K562 (cell line): ENCODE measurements around the gene ACER1. TPM values are rescaled to one million over a fixed set of nuclear protein-coding genes. Genes with fewer than 3 reads are reported as not detected.

Experiments used
- ARHGAP35 ChIP-seq: fragments of 450-650 bp; IDR thresholded peaks from 2 replicates; pipeline ENCODE4 v1.6.1; 2018; ENCODE audit not compliant: partially characterized antibody
- BRD4 ChIP-seq: fragments of 200-600 bp; sonication (generic); IDR thresholded peaks from 2 replicates; pipeline ENCODE4 v1.6.1; 2017; ENCODE audit warnings: inconsistent platforms
- CEBPG ChIP-seq, 3 experiments: fragments of 200-800 bp in 1 of 3; sonication (Bioruptor generic) in 1 of 3; sonication (generic) in 1 of 3; formaldehyde crosslinking in 1 of 3; IDR thresholded peaks in 2 of 3; conservative IDR thresholded peaks in 1 of 3; 2 replicates each; pipeline versions ENCODE4 v1.6.1 to v1.8.0; 2016 to 2022; ENCODE audit warnings: missing compliant biosample characterization in 2 of 3, missing genetic modification characterization in 2 of 3, mild to moderate bottlenecking in 1 of 3, missing genetic modification reagents in 1 of 3
- E2F3 ChIP-seq: fragments of 250-450 bp; sonication (Bioruptor Pico); IDR thresholded peaks from 2 replicates; pipeline ENCODE4 v1.4.0; 2020; ENCODE audit warnings: mild to moderate bottlenecking
- HSF4 ChIP-seq: fragments of 250-450 bp; sonication (Bioruptor Pico); IDR thresholded peaks from 2 replicates; pipeline ENCODE4 v2.1.2; 2022; ENCODE audit warnings: mild to moderate bottlenecking, moderate library complexity, borderline replicate concordance
- KHSRP ChIP-seq: fragments of 450-650 bp; IDR thresholded peaks from 2 replicates; pipeline ENCODE4 v1.6.1; 2017
- NR1H2 ChIP-seq: sonication (generic); formaldehyde crosslinking; IDR thresholded peaks from 2 replicates; pipeline ENCODE4 v1.4.0; 2020; ENCODE audit warnings: mild to moderate bottlenecking, missing genetic modification reagents
- NR2C2 ChIP-seq, 2 experiments: fragments of 200-800 bp in 1 of 2; sonication (Bioruptor generic) in 1 of 2; sonication (generic) in 1 of 2; formaldehyde crosslinking in 1 of 2; IDR thresholded peaks; 2 replicates each; pipeline versions ENCODE4 v1.6.1 to v1.8.0; 2016 to 2022; ENCODE audit warnings: mild to moderate bottlenecking in 1 of 2, missing compliant biosample characterization in 1 of 2, missing genetic modification characterization in 1 of 2, missing genetic modification reagents in 1 of 2
- PTRF ChIP-seq: fragments of 450-650 bp; IDR thresholded peaks from 2 replicates; pipeline ENCODE4 v1.6.1; 2016; ENCODE audit warnings: mild to moderate bottlenecking, missing genetic modification characterization, missing compliant biosample characterization
- PURB ChIP-seq: sonication (generic); formaldehyde crosslinking; IDR thresholded peaks from 2 replicates; pipeline ENCODE4 v1.9.0; 2021; ENCODE audit warnings: low read depth, mild to moderate bottlenecking, missing genetic modification reagents
- ZBTB2 ChIP-seq: fragments of 450-650 bp; IDR thresholded peaks from 2 replicates; pipeline ENCODE4 v1.6.1; 2016; ENCODE audit warnings: antibody characterized with exemption
- ZBTB33 ChIP-seq: sonication (generic); formaldehyde crosslinking; IDR thresholded peaks from 2 replicates; pipeline ENCODE4 v1.8.1; 2023; ENCODE audit warnings: mild to moderate bottlenecking, missing genetic modification reagents
- ZC3H4 ChIP-seq: sonication (generic); formaldehyde crosslinking; IDR thresholded peaks from 2 replicates; pipeline ENCODE4 v1.9.0; 2021; ENCODE audit warnings: missing genetic modification reagents, borderline replicate concordance
- ZKSCAN1 ChIP-seq: fragments of 150-350 bp; IDR thresholded peaks from 2 replicates; pipeline ENCODE4 v1.6.1; 2016; ENCODE audit warnings: low read depth, low read length
- ZNF124 ChIP-seq: sonication (generic); formaldehyde crosslinking; IDR thresholded peaks from 2 replicates; pipeline ENCODE4 v1.8.1; 2022; ENCODE audit warnings: missing genetic modification reagents
- ZNF23 ChIP-seq: fragments of 250-450 bp; sonication (Bioruptor Pico); IDR thresholded peaks from 2 replicates; pipeline ENCODE4 v1.4.0; 2020; ENCODE audit warnings: mild to moderate bottlenecking
- ZNF3 ChIP-seq: fragments of 250-450 bp; sonication (Bioruptor Pico); IDR thresholded peaks from 2 replicates; pipeline ENCODE4 v1.5.0; 2021; ENCODE audit warnings: mild to moderate bottlenecking, moderate library complexity
- ZNF512 ChIP-seq: IDR thresholded peaks from 2 replicates; pipeline ENCODE4 v1.6.1; 2016; ENCODE audit warnings: missing genetic modification characterization, missing compliant biosample characterization
- polyA plus RNA-seq, 8 experiments: library from polyadenylated mRNA; depleted of rRNA in 4 of 8; stranded (reverse) in 5 of 8; unstranded in 3 of 8; fragments of >200 nt; fragmentation: Nextera tagmentation in 2 of 8; fragmentation: Illumina TruSeq in 1 of 8; extraction: Ambion mirVana in 2 of 8; extraction: Trizol in 1 of 8; gene quantifications; 2 replicates each; pipeline versions ENCODE4 v1.2.1 to v1.2.3, GENCODE V29; 2011 to 2014; ENCODE audit warnings: inconsistent platforms in 1 of 8, missing spikeins in 1 of 8
- total RNA-seq, 7 experiments: library from RNA; depleted of rRNA in 6 of 7; stranded (reverse); fragments of >200 nt in 6 of 7; fragmentation: Illumina TruSeq in 2 of 7; extraction: Trizol in 2 of 7; gene quantifications; 2 replicates each; pipeline versions ENCODE4 v1.2.1 to v1.2.3, GENCODE V29; 2011 to 2021; ENCODE audit warnings: low replicate concordance in 1 of 7
- TF ChIP-seq, protein P1 (sequence below): fragments of 450-650 bp; formaldehyde crosslinking; IDR thresholded peaks from 2 replicates; pipeline ENCODE4 v1.4.0; 2020; ENCODE audit warnings: mild to moderate bottlenecking, moderate library complexity

The ACER1 gene
- total and polyA plus RNA-seq, 9 of the 15 experiments (the other 6 are each of a cell fraction or from before 2014, with no cell fraction given), result not detected

DNA sequence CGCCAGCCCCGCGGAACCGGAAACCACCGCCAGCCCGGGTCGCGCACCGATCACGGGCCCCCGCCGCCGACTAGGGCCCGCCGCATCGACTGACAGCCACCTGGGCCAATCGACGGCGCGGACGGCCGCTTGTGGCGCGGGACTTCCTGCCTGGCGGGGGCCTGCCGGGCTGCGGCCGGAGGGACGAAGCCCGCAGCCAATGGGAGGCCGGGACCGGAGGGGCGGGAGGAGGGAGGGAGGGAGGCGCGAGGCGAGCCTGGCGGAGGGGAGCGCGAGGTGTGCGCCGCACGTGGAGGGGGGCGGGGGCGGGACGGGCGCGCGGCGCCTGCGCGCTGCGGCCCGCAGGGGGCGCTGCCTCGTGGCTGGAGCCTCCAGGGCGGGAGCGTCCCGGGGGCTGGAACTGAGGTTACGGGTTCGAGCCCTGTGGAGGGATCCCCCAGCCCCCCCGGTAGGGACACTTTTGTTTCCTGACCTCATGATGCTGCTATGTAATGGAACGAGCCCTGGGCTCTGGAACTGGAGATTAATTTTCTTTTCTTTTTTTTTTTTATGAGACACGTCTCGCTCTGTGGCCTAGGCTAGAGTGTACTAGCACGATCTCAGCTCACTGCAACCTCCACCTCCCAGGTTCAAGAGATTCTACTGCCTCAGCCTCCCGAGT, 53.4 kb downstream of the ACER1 start, which contains the start of gene MLLT1 (continued):
- TF ChIP-seq, protein P1, sequence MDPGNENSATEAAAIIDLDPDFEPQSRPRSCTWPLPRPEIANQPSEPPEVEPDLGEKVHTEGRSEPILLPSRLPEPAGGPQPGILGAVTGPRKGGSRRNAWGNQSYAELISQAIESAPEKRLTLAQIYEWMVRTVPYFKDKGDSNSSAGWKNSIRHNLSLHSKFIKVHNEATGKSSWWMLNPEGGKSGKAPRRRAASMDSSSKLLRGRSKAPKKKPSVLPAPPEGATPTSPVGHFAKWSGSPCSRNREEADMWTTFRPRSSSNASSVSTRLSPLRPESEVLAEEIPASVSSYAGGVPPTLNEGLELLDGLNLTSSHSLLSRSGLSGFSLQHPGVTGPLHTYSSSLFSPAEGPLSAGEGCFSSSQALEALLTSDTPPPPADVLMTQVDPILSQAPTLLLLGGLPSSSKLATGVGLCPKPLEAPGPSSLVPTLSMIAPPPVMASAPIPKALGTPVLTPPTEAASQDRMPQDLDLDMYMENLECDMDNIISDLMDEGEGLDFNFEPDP (CRISPR knock-in tag), result no peak
- TF ChIP-seq ZKSCAN1 (no peak; the same call in 1 of the 2 replicates), BRD4 (no peak), ZNF23 (CRISPR knock-in tag) (no peak), NR2C2 (CRISPR knock-in tag; IDR thresholded peaks at IDR 0.05) (no peak), NR2C2 (tag; IDR thresholded peaks at IDR 0.05) (peak; percentile 85), PTRF (tag) (no peak), ZC3H4 (CRISPR knock-in tag) (no peak), NR1H2 (CRISPR knock-in tag) (no peak), ZNF512 (tag) (no peak), ARHGAP35 (no peak), E2F3 (CRISPR knock-in tag) (no peak), PURB (no peak), KHSRP (no peak), ZNF3 (CRISPR knock-in tag) (no peak), HSF4 (CRISPR knock-in tag) (no peak), ZNF124 (no peak), ZBTB33 (CRISPR knock-in tag) (no peak), CEBPG (CRISPR knock-in tag; IDR thresholded peaks at IDR 0.05) (no peak), CEBPG (tag; conservative IDR thresholded peaks at IDR 0.05 in 1 of 2, IDR thresholded peaks at IDR 0.05 in 1 of 2) (no peak), ZBTB2 (no peak)
